HG02840 (cell line): Measurements from ENCODE around the gene ADAM23.

ENCODE experiments used
- ATAC-seq: cut with Tn5 transposase; IDR thresholded peaks from one replicate; pipeline ENCODE4 v1.9.1; 2021; ENCODE audit warnings: mild to moderate bottlenecking, moderate library complexity, moderate number of reproducible peaks; ENCODE audit not compliant: unreplicated experiment, low FRiP score

Gene ADAM23

GRCh38 chr2:206626108-206626507, 182.8 kb downstream of the ADAM23 start:
- ATAC-seq = no peak

- no peak for ATAC-seq
Measured at GRCh38 chr2:206627632-206628031, 184.3 kb downstream of the ADAM23 start.

- ATAC-seq = no peak
Measured at GRCh38 chr2:206631340-206631739, 188.0 kb downstream of the ADAM23 start.

- ATAC-seq = no peak
Measured at GRCh38 chr2:206635015-206635414, 191.7 kb downstream of the ADAM23 start.

GRCh38 chr2:206639636-206640035, 196.3 kb downstream of the ADAM23 start:
- no peak for ATAC-seq

- no peak for ATAC-seq
Measured at GRCh38 chr2:206641226-206641625, 197.9 kb downstream of the ADAM23 start.

GRCh38 chr2:206642075-206643025, 199.0 kb downstream of the ADAM23 start, which contains the start of gene FAM237A:
TSS of gene FAM237A (plus strand) at chr2:206642487. CDS start at chr2:206644237, 1,750 bp downstream.
- ATAC-seq = no peak

- ATAC-seq = no peak
Measured at GRCh38 chr2:206647985-206648384, 204.7 kb downstream of the ADAM23 start.

- ATAC-seq = no peak
Measured at GRCh38 chr2:206657087-206657486, 213.8 kb downstream of the ADAM23 start.

- no peak for ATAC-seq
Measured at GRCh38 chr2:206665251-206665650, 221.9 kb downstream of the ADAM23 start.
